ENCODE results near the gene TCP11. TPM values are rescaled to one million over a fixed set of nuclear protein-coding genes. Genes with fewer than 3 reads are reported as not detected.

TCP11 gene
- total and polyA plus RNA-seq, 2 donors, result 0.15 to 0.37 TPM

DNA sequence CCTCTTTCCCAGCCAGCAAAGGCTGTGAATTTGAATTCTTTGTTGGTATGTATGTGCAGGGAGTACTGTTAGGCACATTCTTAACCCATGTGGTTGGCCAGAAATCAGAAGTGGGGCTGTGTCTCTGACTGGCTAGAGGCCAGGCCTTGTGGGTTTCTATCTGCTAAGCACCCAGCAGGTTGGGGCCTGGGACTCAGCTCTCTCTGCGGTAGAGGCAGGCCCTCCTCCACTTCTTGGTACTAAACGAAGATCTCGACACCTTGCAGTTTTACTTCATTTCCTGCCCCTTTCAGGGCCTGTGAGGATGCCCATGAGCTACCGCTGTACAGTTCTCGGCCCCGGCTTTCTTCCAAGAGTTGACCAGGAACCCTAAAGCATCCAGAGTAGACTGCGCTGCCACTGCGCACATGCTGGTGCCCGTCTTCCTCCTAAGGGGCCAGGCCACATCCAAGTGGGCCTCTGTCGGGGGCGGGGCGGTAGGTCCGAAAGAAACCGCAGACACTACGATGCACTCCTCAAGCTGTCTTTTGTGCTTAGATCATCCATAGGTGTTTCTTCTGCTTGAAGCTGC lies 51.1 kb downstream of the TCP11 start:
- no peak overlapping the region for H3K27ac ChIP-seq (ENCODE audit: low read depth)
- peaks cover 2% of the 10 kb centered on the region for H3K4me1 ChIP-seq (ENCODE audit: insufficient read depth)
- no peak for DNase-seq (ENCODE audit: extremely low spot score)
- no peak overlapping the region for H3K4me3 ChIP-seq (ENCODE audit: low read depth, low read length)
- 88% methylated on average over 15 of the region's 15 CpGs for WGBS
- H3K36me3 ChIP-seq (ENCODE audit: insufficient read depth), result no peaks in the 10 kb centered on the region

DNA sequence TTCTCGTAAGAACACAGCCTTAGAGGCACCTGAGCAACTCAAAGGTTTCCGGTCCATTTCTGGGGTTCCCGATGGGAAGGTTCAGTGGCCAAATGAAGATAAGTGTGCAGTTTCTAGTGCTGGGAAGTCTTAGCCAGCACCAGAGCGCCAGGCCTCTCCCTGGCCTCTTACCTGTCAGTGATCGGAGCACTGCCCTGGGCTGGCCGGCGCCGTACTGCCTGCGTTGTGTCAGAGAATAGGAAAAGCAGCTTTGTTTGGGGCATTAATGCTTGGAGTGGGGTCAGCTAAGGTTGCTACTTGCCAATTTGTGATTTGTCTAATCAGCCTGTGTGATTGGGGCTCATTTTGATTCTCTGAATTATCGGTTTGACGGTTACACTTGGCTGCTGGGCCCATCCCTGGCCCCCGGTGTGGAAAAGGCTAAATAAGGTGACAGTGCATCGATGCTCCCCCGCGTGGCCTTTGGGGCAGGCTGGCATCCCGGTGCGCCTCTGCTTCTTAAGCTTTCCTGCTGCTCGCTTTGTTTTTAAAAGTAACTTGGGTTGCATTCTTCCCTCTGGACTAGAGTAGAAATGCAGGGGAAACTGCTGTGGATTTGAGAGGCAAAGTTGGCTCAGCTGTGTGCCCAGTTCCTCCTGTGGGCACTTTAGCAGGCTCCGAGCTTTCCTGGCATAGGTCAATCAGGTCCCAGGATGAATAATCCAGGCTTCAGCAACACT lies 51.8 kb downstream of the TCP11 start:
- 88% methylated on average over 19 of the region's 19 CpGs for WGBS
- Histone ChIP-seq H3K36me3 (ENCODE audit: insufficient read depth) (no peaks in the 10 kb centered on the region), H3K27ac (ENCODE audit: low read depth) (no peak overlapping the region), H3K4me3 (ENCODE audit: low read depth, low read length) (no peak overlapping the region), H3K4me1 (ENCODE audit: insufficient read depth) (peaks cover 2% of the 10 kb centered on the region)
- no peak for DNase-seq (ENCODE audit: extremely low spot score)

DNA sequence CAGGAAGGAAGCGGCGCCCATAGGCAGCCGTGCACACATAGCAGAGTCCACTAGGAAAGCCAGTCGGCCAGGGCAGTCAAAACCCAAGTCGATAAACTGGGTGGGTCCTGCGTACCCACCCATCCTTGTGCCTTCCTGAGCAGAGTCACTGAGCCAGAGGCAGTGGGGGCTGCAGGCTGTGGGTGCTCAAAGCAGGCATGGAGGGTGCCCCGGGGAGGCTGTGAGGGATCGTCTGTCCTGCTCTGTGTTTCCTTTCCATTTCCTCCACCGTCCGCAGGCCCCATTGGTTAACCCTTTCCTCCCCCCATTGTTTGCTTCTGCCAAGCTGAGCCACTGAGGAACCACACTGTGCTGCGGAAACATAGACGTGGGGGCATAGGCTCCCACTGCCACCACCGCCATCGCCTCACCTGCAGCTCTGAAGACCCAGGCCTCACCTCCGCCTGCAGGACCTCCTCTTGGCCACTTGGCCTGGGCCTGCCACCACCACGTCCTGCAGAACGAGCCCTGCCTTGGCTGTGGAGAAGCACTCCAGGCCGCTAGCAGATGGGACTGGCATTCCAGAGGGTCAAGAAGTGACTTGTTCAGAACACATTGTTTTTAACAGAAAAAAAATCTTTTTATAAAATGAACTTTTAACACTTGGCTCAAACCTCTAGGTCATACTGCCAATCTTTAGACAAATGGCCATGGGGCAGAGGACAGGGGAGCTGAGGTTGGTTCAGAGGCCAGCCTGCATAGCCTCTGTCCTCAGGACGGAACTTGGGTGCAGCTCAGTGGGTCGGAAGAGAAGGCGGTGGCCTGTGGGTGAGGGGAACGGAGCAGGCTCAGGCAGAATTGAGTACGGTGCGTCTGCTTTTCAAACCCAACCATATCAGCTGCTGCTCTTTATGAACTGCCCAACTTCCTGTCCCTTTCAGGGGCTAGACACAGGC lies 52.6 kb downstream of the TCP11 start:
- H3K36me3 ChIP-seq (ENCODE audit: insufficient read depth), result no peaks in the 10 kb centered on the region
- H3K4me3 ChIP-seq (ENCODE audit: low read depth, low read length), result no peak overlapping the region
- DNase-seq (ENCODE audit: extremely low spot score), result no peak
- peaks cover 2% of the 10 kb centered on the region for H3K4me1 ChIP-seq (ENCODE audit: insufficient read depth)
- H3K27ac ChIP-seq (ENCODE audit: low read depth), result no peak overlapping the region
- WGBS, result 80% methylated on average over 24 of the region's 24 CpGs

GRCh38 chr6:35087361-35088280 lies 53.5 kb downstream of the TCP11 start:
- WGBS, result 87% methylated on average over 22 of the region's 22 CpGs
- Histone ChIP-seq H3K27ac (ENCODE audit: low read depth) (no peak overlapping the region), H3K4me3 (ENCODE audit: low read depth, low read length) (no peak overlapping the region), H3K36me3 (ENCODE audit: insufficient read depth) (peaks cover 1% of the 10 kb centered on the region), H3K4me1 (ENCODE audit: insufficient read depth) (peaks cover 1% of the 10 kb centered on the region)
- no peak for DNase-seq (ENCODE audit: extremely low spot score)

- Histone ChIP-seq H3K27ac (ENCODE audit: low read depth) (no peak overlapping the region), H3K36me3 (ENCODE audit: insufficient read depth) (peaks cover 1% of the 10 kb centered on the region), H3K4me3 (ENCODE audit: low read depth, low read length) (no peak overlapping the region), H3K4me1 (ENCODE audit: insufficient read depth) (no peaks in the 10 kb centered on the region)
- 91% methylated on average over 12 of the region's 12 CpGs for WGBS
- DNase-seq (ENCODE audit: extremely low spot score), result no peak
These were observed 54.3 kb downstream of the TCP11 start for GRCh38 chr6:35086636-35087360.

DNA sequence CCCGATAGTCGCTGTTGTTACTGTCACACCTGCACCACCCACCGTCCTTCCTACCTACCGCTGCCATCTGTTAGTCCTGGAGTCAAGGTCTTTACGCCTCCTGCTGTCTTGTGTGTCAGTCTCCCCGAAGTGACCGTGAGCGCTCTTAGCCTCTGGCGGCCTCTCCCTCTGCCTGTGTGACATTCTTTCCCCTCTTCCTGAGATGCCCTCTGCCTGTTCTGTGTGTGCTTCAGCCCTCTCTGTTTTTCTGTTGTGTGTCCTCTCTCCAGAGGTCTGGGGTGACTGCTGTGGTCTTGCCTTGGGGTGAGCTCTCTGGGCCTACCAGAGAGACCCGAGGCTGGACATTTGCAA lies 54.9 kb downstream of the TCP11 start:
- H3K27ac ChIP-seq (ENCODE audit: low read depth), result no peak overlapping the region
- peaks cover 4% of the 10 kb centered on the region for H3K36me3 ChIP-seq (ENCODE audit: insufficient read depth)
- WGBS, result 87% methylated on average over 10 of the region's 10 CpGs
- H3K4me3 ChIP-seq (ENCODE audit: low read depth, low read length), result no peak overlapping the region
- no peak for DNase-seq (ENCODE audit: extremely low spot score)
- H3K4me1 ChIP-seq (ENCODE audit: insufficient read depth), result no peaks in the 10 kb centered on the region

- no peak for DNase-seq (ENCODE audit: extremely low spot score)
- Histone ChIP-seq H3K36me3 (ENCODE audit: insufficient read depth) (peaks cover 7% of the 10 kb centered on the region), H3K27ac (ENCODE audit: low read depth) (no peak overlapping the region), H3K4me1 (ENCODE audit: insufficient read depth) (no peaks in the 10 kb centered on the region), H3K4me3 (ENCODE audit: low read depth, low read length) (no peak overlapping the region)
- WGBS, result 94% methylated on average over 30 of the region's 30 CpGs
These were observed 55.5 kb downstream of the TCP11 start for GRCh38 chr6:35085359-35086281.

DNA sequence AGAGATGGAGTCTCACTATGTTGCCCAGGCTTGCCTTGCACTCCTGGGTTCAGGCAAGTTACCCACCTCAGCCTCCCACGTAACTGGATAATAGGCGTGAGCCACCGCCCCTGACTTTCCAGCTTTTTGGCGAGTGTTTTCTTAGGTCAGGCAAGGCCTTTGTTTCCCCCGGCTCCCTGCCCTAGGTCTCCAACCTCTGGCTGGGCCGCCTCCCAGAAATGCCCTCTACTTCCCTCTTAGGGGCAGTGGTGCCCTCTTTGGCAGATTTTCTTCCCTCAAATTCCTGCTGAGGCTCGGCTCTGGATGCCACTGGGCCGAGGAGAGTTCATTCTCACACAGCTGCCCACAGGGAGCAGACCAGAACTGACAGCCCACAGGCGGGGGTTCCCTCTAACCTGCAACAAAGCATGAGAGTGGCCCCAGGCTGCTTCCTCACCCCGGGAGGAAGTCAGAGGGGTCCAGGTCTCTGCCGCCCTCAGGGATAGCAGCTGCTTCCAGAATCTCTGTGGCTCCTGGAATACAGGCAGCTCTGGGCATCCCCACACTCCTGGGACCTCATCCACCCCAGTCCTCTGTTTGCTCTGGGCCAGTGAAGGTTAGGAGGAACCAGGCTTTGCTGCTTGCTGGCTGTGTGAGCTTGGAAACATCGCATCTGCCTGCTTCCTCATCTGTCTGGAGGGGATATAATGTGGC lies 56.5 kb downstream of the TCP11 start:
- H3K27ac ChIP-seq (ENCODE audit: low read depth), result no peak overlapping the region

DNA sequence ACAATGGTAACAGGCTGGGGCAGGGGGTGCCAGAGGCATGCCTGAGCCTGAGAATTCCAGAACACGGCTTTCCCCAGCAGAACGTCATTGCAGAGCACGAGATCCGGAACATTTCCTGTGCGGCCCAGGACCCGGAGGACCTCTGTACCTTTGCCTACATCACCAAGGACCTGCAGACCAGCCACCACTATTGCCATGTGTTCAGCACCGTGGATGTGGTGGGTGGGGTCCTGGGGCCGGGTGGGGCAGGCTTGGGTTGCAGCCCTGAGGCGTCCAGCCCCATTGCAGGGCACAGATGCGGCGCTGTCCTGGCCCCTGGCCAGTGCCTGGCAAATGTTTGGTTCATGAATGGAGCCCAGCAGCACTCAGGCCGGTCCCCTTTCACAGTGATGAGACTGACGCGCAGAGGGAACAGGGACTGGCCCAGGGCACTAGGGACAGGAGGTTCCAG lies 57.1 kb downstream of the TCP11 start:
- Histone ChIP-seq H3K27ac (ENCODE audit: low read depth) (no peak overlapping the region), H3K4me3 (ENCODE audit: low read depth, low read length) (no peak overlapping the region), H3K36me3 (ENCODE audit: insufficient read depth) (peaks cover 10% of the 10 kb centered on the region), H3K4me1 (ENCODE audit: insufficient read depth) (no peaks in the 10 kb centered on the region)
- DNase-seq (ENCODE audit: extremely low spot score), result no peak
- WGBS, result 86% methylated on average over 14 of the region's 14 CpGs

More for the DNA sequence above, 56.5 kb downstream of the TCP11 start:
- peaks cover 10% of the 10 kb centered on the region for H3K36me3 ChIP-seq (ENCODE audit: insufficient read depth)
- WGBS, result 91% methylated on average over 12 of the region's 12 CpGs
- no peak for DNase-seq (ENCODE audit: extremely low spot score)
- no peak overlapping the region for H3K4me3 ChIP-seq (ENCODE audit: low read depth, low read length)
- H3K4me1 ChIP-seq (ENCODE audit: insufficient read depth), result no peaks in the 10 kb centered on the region

DNA sequence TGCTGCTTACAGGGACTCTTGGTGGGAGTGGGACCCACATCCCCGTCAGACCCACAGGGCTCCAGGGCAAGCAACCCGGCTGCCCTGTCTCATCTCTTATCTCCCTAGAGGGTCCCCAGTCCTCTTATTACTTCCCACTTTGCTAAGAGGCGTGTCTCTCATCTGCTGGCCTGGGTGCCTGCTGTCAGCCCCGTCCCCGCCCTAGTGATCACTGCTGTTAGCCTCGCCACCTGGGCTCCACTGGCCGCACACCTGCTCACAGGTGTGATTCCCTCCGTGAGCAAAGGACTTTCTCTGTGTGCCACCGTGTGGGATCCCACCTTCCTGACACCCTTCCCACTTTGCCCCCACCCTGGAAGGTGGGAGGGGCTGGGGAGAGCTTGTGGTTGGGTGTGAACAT lies 57.6 kb downstream of the TCP11 start:
- no peak overlapping the region for H3K4me3 ChIP-seq (ENCODE audit: low read depth, low read length)
- peaks cover 10% of the 10 kb centered on the region for H3K36me3 ChIP-seq (ENCODE audit: insufficient read depth)
- 87% methylated on average over 9 of the region's 9 CpGs for WGBS
- H3K4me1 ChIP-seq (ENCODE audit: insufficient read depth), result no peaks in the 10 kb centered on the region
- DNase-seq (ENCODE audit: extremely low spot score), result no peak
- no peak overlapping the region for H3K27ac ChIP-seq (ENCODE audit: low read depth)

DNA sequence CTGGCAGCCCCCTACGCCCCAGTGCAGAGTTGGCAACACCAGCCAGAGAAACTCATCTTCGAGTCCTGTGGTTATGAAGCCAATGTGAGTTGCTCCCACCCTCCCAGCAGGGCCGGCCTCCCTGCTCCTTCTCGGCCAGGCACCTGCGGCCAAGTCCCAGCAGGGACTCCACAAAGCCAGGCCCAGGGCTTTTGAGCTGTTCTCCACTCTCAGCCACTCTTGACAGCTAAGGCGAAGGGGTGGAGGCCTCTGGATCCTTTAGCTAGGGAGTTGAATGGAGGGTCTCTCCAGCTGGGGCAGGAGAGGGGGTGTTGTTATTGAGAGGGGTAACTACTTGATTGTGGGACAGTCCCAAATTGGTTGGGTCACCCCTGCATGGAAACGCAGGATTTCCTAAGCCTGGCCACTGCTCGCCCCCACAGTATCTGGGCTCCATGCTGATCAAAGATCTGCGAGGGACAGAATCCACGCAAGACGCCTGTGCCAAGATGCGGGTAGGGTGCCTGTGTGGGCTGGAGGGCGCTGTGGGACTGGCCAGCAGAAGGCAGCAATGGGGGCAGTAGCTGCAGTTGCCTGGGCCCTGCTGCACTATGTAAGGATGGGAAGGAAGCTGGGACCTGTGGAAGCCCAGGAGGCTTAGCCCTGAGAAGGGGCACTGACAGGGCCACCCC lies 58.3 kb downstream of the TCP11 start:
- Histone ChIP-seq H3K4me3 (ENCODE audit: low read depth, low read length) (no peak overlapping the region), H3K27ac (ENCODE audit: low read depth) (no peak overlapping the region), H3K4me1 (ENCODE audit: insufficient read depth) (no peaks in the 10 kb centered on the region), H3K36me3 (ENCODE audit: insufficient read depth) (peaks cover 10% of the 10 kb centered on the region)
- 92% methylated on average over 13 of the region's 13 CpGs for WGBS
- no peak for DNase-seq (ENCODE audit: extremely low spot score)
